ENCODE results near the gene OR6C70.
"Not testable (repeated sequence)": the region's sequence is repeated elsewhere in the genome, so short reads cannot be mapped to it uniquely, and the experiment has no call there.

Gene OR6C70

GRCh38 chr12:55464926-55465325, 5.0 kb downstream of the OR6C70 start:
- not testable (repeated sequence) for H3K4me1 ChIP-seq (ENCODE audit: control insufficient read depth, insufficient read depth, low read length); H3K9ac ChIP-seq (ENCODE audit: low read length)

GRCh38 chr12:55448825-55449224, 21.1 kb downstream of the OR6C70 start:
- Histone ChIP-seq H3K9ac (ENCODE audit: low read length) (no peak overlapping the region), H3K27me3 (ENCODE audit: control insufficient read depth, insufficient read depth, low read length) (no peaks in the 10 kb centered on the region)

More at GRCh38 chr12:55464926-55465325, 5.0 kb downstream of the OR6C70 start:
- H3K9me3 ChIP-seq (ENCODE audit: control insufficient read depth, low read length); H3K36me3 ChIP-seq (ENCODE audit: control insufficient read depth, insufficient read depth, low read length); H3K27me3 ChIP-seq (ENCODE audit: control insufficient read depth, insufficient read depth, low read length); H3K4me3 ChIP-seq (ENCODE audit: low read length): not testable (repeated sequence)

GRCh38 chr12:55446326-55446725, 23.6 kb downstream of the OR6C70 start:
- no peak overlapping the region for H3K4me3 ChIP-seq (ENCODE audit: low read length)
- H3K9me3 ChIP-seq (ENCODE audit: control insufficient read depth, low read length): no peaks in the 10 kb centered on the region
- no peaks in the 10 kb centered on the region for H3K27me3 ChIP-seq (ENCODE audit: control insufficient read depth, insufficient read depth, low read length)
- H3K9ac ChIP-seq (ENCODE audit: low read length): no peak overlapping the region
- no peaks in the 10 kb centered on the region for H3K4me1 ChIP-seq (ENCODE audit: control insufficient read depth, insufficient read depth, low read length)
- no peaks in the 10 kb centered on the region for H3K36me3 ChIP-seq (ENCODE audit: control insufficient read depth, insufficient read depth, low read length)

More at GRCh38 chr12:55448825-55449224, 21.1 kb downstream of the OR6C70 start:
- no peaks in the 10 kb centered on the region for H3K36me3 ChIP-seq (ENCODE audit: control insufficient read depth, insufficient read depth, low read length)
- H3K9me3 ChIP-seq (ENCODE audit: control insufficient read depth, low read length): no peaks in the 10 kb centered on the region
- H3K4me1 ChIP-seq (ENCODE audit: control insufficient read depth, insufficient read depth, low read length): no peaks in the 10 kb centered on the region
- no peak overlapping the region for H3K4me3 ChIP-seq (ENCODE audit: low read length)

GRCh38 chr12:55445357-55445756, 24.6 kb downstream of the OR6C70 start:
- Histone ChIP-seq H3K4me1 (ENCODE audit: control insufficient read depth, insufficient read depth, low read length) (no peaks in the 10 kb centered on the region), H3K36me3 (ENCODE audit: control insufficient read depth, insufficient read depth, low read length) (no peaks in the 10 kb centered on the region), H3K27me3 (ENCODE audit: control insufficient read depth, insufficient read depth, low read length) (no peaks in the 10 kb centered on the region), H3K4me3 (ENCODE audit: low read length) (no peak overlapping the region), H3K9me3 (ENCODE audit: control insufficient read depth, low read length) (no peaks in the 10 kb centered on the region), H3K9ac (ENCODE audit: low read length) (no peak overlapping the region)

GRCh38 chr12:55443776-55444175, 26.2 kb downstream of the OR6C70 start, which contains the start of gene OR6C2:
OR6C2 (plus strand) TSS chr12:55444076; CDS start chr12:55452214, 8,138 bp downstream.
- H3K9ac ChIP-seq (ENCODE audit: low read length): no peak within 1 kb of the TSS
- no peak within 1 kb of the TSS for H3K4me3 ChIP-seq (ENCODE audit: low read length)
- no peaks in the 10 kb centered on the region for H3K4me1 ChIP-seq (ENCODE audit: control insufficient read depth, insufficient read depth, low read length)
- no peaks in the 10 kb centered on the region for H3K36me3 ChIP-seq (ENCODE audit: control insufficient read depth, insufficient read depth, low read length)
- H3K9me3 ChIP-seq (ENCODE audit: control insufficient read depth, low read length): no peaks in the 10 kb centered on the region
- no peaks in the 10 kb centered on the region for H3K27me3 ChIP-seq (ENCODE audit: control insufficient read depth, insufficient read depth, low read length)

GRCh38 chr12:55441233-55441632, 28.7 kb downstream of the OR6C70 start:
- H3K27me3 ChIP-seq (ENCODE audit: control insufficient read depth, insufficient read depth, low read length); H3K9ac ChIP-seq (ENCODE audit: low read length); H3K4me1 ChIP-seq (ENCODE audit: control insufficient read depth, insufficient read depth, low read length); H3K36me3 ChIP-seq (ENCODE audit: control insufficient read depth, insufficient read depth, low read length); H3K9me3 ChIP-seq (ENCODE audit: control insufficient read depth, low read length); H3K4me3 ChIP-seq (ENCODE audit: low read length): not testable (repeated sequence)

GRCh38 chr12:55428331-55429243, 41.4 kb downstream of the OR6C70 start:
- Histone ChIP-seq H3K4me3 (ENCODE audit: low read length) (no peak overlapping the region), H3K27me3 (ENCODE audit: control insufficient read depth, insufficient read depth, low read length) (no peaks in the 10 kb centered on the region)

GRCh38 chr12:55425954-55426353, 44.0 kb downstream of the OR6C70 start, which contains the start of gene OR6C76:
OR6C76 (plus strand) TSS chr12:55426254; CDS start chr12:55426254, 0 bp downstream.
- Histone ChIP-seq H3K4me3 (ENCODE audit: low read length) (no peak within 1 kb of the TSS), H3K36me3 (ENCODE audit: control insufficient read depth, insufficient read depth, low read length) (no peaks in the 10 kb centered on the region), H3K27me3 (ENCODE audit: control insufficient read depth, insufficient read depth, low read length) (no peaks in the 10 kb centered on the region), H3K9ac (ENCODE audit: low read length) (no peak within 1 kb of the TSS), H3K4me1 (ENCODE audit: control insufficient read depth, insufficient read depth, low read length) (no peaks in the 10 kb centered on the region), H3K9me3 (ENCODE audit: control insufficient read depth, low read length) (no peaks in the 10 kb centered on the region)

More at GRCh38 chr12:55428331-55429243, 41.4 kb downstream of the OR6C70 start:
- no peaks in the 10 kb centered on the region for H3K36me3 ChIP-seq (ENCODE audit: control insufficient read depth, insufficient read depth, low read length)
- H3K4me1 ChIP-seq (ENCODE audit: control insufficient read depth, insufficient read depth, low read length): no peaks in the 10 kb centered on the region
- no peaks in the 10 kb centered on the region for H3K9me3 ChIP-seq (ENCODE audit: control insufficient read depth, low read length)
- no peak overlapping the region for H3K9ac ChIP-seq (ENCODE audit: low read length)

- H3K4me1 ChIP-seq (ENCODE audit: control insufficient read depth, insufficient read depth, low read length): no peaks in the 10 kb centered on the region
- H3K4me3 ChIP-seq (ENCODE audit: low read length): no peak overlapping the region
- H3K9ac ChIP-seq (ENCODE audit: low read length): no peak overlapping the region
- no peaks in the 10 kb centered on the region for H3K27me3 ChIP-seq (ENCODE audit: control insufficient read depth, insufficient read depth, low read length)
- H3K9me3 ChIP-seq (ENCODE audit: control insufficient read depth, low read length): no peaks in the 10 kb centered on the region
- H3K36me3 ChIP-seq (ENCODE audit: control insufficient read depth, insufficient read depth, low read length): no peaks in the 10 kb centered on the region
These were observed 49.5 kb downstream of the OR6C70 start for GRCh38 chr12:55420307-55420962.

Data from mucosa of stomach (tissue), 1 donor.